Parathyroid adenoma (tissue), 2 donors: ENCODE measurements around the gene RAC3.

Experiments
- H2AFZ ChIP-seq: fragments of 300-600 bp; sonication (generic); one replicate; pipeline ENCODE4 v1.7.0; 2017; ENCODE audit warnings: antibody characterized with exemption, mild to moderate bottlenecking
- H3K27ac ChIP-seq: fragments of 300-600 bp; sonication (generic); one replicate; pipeline ENCODE4 v1.7.0; 2017
- H3K27me3 ChIP-seq: fragments of 300-600 bp; sonication (generic); one replicate; pipeline ENCODE4 v1.7.0; 2017; ENCODE audit warnings: low read length; ENCODE audit not compliant: control insufficient read depth, insufficient read depth
- H3K36me3 ChIP-seq: fragments of 300-600 bp; sonication (generic); one replicate; pipeline ENCODE4 v1.7.0; 2017; ENCODE audit warnings: low read length; ENCODE audit not compliant: control insufficient read depth, insufficient read depth
- H3K4me1 ChIP-seq: fragments of 300-600 bp; sonication (generic); one replicate; pipeline ENCODE4 v1.7.0; 2017; ENCODE audit warnings: control low read depth
- H3K4me2 ChIP-seq: fragments of 300-600 bp; sonication (generic); one replicate; pipeline ENCODE4 v1.7.0; 2017; ENCODE audit warnings: low read length
- H3K4me3 ChIP-seq: fragments of 300-600 bp; sonication (generic); one replicate; pipeline ENCODE4 v1.7.0; 2017; ENCODE audit warnings: low read depth, low read length
- H3K79me2 ChIP-seq: fragments of 300-600 bp; sonication (generic); one replicate; pipeline ENCODE4 v1.7.0; 2017; ENCODE audit warnings: control low read depth
- H3K9ac ChIP-seq: fragments of 300-600 bp; sonication (generic); one replicate; pipeline ENCODE4 v1.7.0; 2017; ENCODE audit warnings: mild to moderate bottlenecking
- H3K9me3 ChIP-seq: fragments of 300-600 bp; sonication (generic); one replicate; pipeline ENCODE4 v1.7.0; 2017; ENCODE audit warnings: low read length; ENCODE audit not compliant: control insufficient read depth
- CTCF ChIP-seq: fragments of 300-600 bp; sonication (generic); IDR thresholded peaks from one replicate; pipeline ENCODE4 v1.7.0; 2017; ENCODE audit warnings: antibody characterized with exemption, mild to moderate bottlenecking
- donor health status: primary hyperparathyroidism.

The RAC3 gene

GRCh38 chr17:81986606-81987005, 44.9 kb upstream of the RAC3 start:
- Histone ChIP-seq H3K79me2 (peaks cover 22% of the 10 kb centered on the region), H3K4me3 (no peak overlapping the region), H3K9ac (no peak overlapping the region), H3K36me3 (no peaks in the 10 kb centered on the region), H3K27ac (no peak overlapping the region), H3K4me1 (peaks cover 7% of the 10 kb centered on the region), H3K4me2 (no peak overlapping the region), H3K27me3 (no peaks in the 10 kb centered on the region), H2AFZ (no peak overlapping the region), H3K9me3 (no peaks in the 10 kb centered on the region)
- no peak for TF ChIP-seq CTCF

GRCh38 chr17:81987161-81987770, 44.2 kb upstream of the RAC3 start:
- Histone ChIP-seq H3K79me2 (peaks cover 22% of the 10 kb centered on the region), H3K36me3 (no peaks in the 10 kb centered on the region), H3K4me1 (peaks cover 12% of the 10 kb centered on the region), H2AFZ (no peak overlapping the region), H3K27ac (no peak overlapping the region), H3K4me2 (no peak overlapping the region), H3K9ac (no peak overlapping the region), H3K9me3 (no peaks in the 10 kb centered on the region), H3K27me3 (no peaks in the 10 kb centered on the region), H3K4me3 (no peak overlapping the region)
- no peak for TF ChIP-seq CTCF

- Histone ChIP-seq H3K27ac (peak overlapping the region; percentile 58), H3K9ac (peak overlapping the region; percentile 21), H3K4me3 (no peak overlapping the region)
Measured at GRCh38 chr17:81990836-81991683, 40.4 kb upstream of the RAC3 start.

GRCh38 chr17:81991684-81992305, 39.7 kb upstream of the RAC3 start:
- H3K9me3 ChIP-seq = no peaks in the 10 kb centered on the region
- no peak overlapping the region for H3K4me3 ChIP-seq
- no peaks in the 10 kb centered on the region for H3K36me3 ChIP-seq
- H3K79me2 ChIP-seq = peaks cover 28% of the 10 kb centered on the region
- H3K4me1 ChIP-seq = peaks cover 23% of the 10 kb centered on the region
- peak overlapping the region; percentile 58 for H3K27ac ChIP-seq
- H3K4me2 ChIP-seq = peak overlapping the region; percentile 58
- no peak overlapping the region for H3K9ac ChIP-seq
- TF ChIP-seq CTCF = peak; percentile 24
- H2AFZ ChIP-seq = peak overlapping the region; percentile 50
- no peaks in the 10 kb centered on the region for H3K27me3 ChIP-seq

More at GRCh38 chr17:81990836-81991683, 40.4 kb upstream of the RAC3 start:
- Histone ChIP-seq H3K79me2 (peaks cover 31% of the 10 kb centered on the region), H3K27me3 (no peaks in the 10 kb centered on the region), H3K4me1 (peaks cover 23% of the 10 kb centered on the region), H3K9me3 (no peaks in the 10 kb centered on the region), H3K36me3 (no peaks in the 10 kb centered on the region), H2AFZ (peak overlapping the region; percentile 50), H3K4me2 (peak overlapping the region; percentile 58)
- TF ChIP-seq CTCF = no peak
